RWPE1 (cell line): Measurements from ENCODE around the gene RPS19BP1.
A peak's percentile ranks its signal among the peaks of the same experiment; 100 is the strongest.

Experiments used
- CTCF ChIA-PET: fragments of 350-600 bp; sonication (Branson Sonifier 250); formaldehyde crosslinking; extraction: SDS; loops from one replicate; lab custom pipeline; 2021; lab: Yijun Ruan, JAX
- POLR2A ChIA-PET: fragments of 400-600 bp; formaldehyde crosslinking; extraction: SDS; loops from one replicate; lab custom pipeline; 2020; ENCODE audit warnings: antibody characterized with exemption; ENCODE audit not compliant: low non-redundant PET; lab: Yijun Ruan, JAX
- DNase-seq: peaks from one replicate; pipeline ENCODE4 v3.0.0; 2012; ENCODE audit warnings: low spot score
- H3K27ac ChIP-seq: fragments of 450-650 bp; 2 replicates; pipeline ENCODE4 v1.5.1; 2017
- TF ChIP-seq, protein P1 (sequence below): fragments of 450-650 bp; conservative IDR thresholded peaks from 2 replicates; pipeline ENCODE4 v1.5.1; 2017; ENCODE audit warnings: low read depth, mild to moderate bottlenecking

The RPS19BP1 gene

DNA sequence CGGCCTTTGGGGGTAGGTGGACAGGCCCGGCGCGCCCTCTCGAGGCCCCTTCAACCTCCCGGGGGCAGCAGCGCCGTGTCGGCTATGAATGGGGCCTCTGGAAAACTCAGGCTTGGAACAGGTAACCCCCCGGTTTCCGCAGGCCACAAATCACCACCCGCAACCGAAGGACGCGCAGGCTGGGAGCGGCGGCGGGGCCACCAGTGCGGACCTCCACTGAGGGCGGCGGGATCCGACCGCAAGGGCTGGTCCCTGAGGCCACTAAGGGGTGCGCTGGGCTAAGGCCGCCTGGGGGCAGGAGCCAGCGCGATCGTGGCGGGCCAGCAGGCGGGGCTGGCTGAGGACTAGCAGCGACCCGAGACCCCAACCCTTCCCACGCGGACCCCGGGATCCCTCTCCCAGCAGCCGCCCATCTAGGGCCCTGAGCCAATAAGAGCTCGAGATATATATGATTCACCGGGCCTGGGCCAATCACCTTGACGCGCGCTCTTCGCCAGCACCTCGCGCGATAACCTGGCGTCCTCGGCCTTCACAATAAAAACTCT, 12.8 kb downstream of the RPS19BP1 start:
- POLR2A ChIA-PET: interaction anchor here (0.6 to 1.0 kb wide), 3 partner anchors 18 to 205 kb away, joined by 3 to 4 read pairs (median 3); partner anchors contain the start of gene MIEF1
- H3K27ac ChIP-seq: peak overlapping the region; percentile 98
- TF ChIP-seq, protein P1, sequence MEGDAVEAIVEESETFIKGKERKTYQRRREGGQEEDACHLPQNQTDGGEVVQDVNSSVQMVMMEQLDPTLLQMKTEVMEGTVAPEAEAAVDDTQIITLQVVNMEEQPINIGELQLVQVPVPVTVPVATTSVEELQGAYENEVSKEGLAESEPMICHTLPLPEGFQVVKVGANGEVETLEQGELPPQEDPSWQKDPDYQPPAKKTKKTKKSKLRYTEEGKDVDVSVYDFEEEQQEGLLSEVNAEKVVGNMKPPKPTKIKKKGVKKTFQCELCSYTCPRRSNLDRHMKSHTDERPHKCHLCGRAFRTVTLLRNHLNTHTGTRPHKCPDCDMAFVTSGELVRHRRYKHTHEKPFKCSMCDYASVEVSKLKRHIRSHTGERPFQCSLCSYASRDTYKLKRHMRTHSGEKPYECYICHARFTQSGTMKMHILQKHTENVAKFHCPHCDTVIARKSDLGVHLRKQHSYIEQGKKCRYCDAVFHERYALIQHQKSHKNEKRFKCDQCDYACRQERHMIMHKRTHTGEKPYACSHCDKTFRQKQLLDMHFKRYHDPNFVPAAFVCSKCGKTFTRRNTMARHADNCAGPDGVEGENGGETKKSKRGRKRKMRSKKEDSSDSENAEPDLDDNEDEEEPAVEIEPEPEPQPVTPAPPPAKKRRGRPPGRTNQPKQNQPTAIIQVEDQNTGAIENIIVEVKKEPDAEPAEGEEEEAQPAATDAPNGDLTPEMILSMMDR: peak; percentile 18; the same call in 1 of the 2 replicates
- peak; percentile 93 for DNase-seq
- CTCF ChIA-PET: interaction anchor here (0.6 to 0.7 kb wide), 2 partner anchors 9 to 1396 kb away, joined by 3 read pairs; no protein-coding TSS in a partner anchor

- peak overlapping the region; percentile 98 for H3K27ac ChIP-seq
- DNase-seq: peak; percentile 28
- POLR2A ChIA-PET: interaction anchor here (0.6 to 1.0 kb wide), 3 partner anchors 17 to 205 kb away, joined by 3 to 4 read pairs (median 3); partner anchors contain the start of gene MIEF1
- TF ChIP-seq, protein P1: no peak
- CTCF ChIA-PET: interaction anchor here (0.6 kb wide), 1 partner anchor 10 kb away, joined by 3 read pairs; no protein-coding TSS in a partner anchor
Measured at GRCh38 chr22:39518996-39519680, 13.4 kb downstream of the RPS19BP1 start.

- CTCF ChIA-PET: no interaction called here
- peak overlapping the region; percentile 98 for H3K27ac ChIP-seq
- no peak for DNase-seq
- TF ChIP-seq, protein P1: no peak
- POLR2A ChIA-PET: interaction anchor here (0.6 kb wide), 1 partner anchor 20 kb away, joined by 5 read pairs; no protein-coding TSS in a partner anchor
Measured at GRCh38 chr22:39518144-39518786, 14.3 kb downstream of the RPS19BP1 start.

DNA sequence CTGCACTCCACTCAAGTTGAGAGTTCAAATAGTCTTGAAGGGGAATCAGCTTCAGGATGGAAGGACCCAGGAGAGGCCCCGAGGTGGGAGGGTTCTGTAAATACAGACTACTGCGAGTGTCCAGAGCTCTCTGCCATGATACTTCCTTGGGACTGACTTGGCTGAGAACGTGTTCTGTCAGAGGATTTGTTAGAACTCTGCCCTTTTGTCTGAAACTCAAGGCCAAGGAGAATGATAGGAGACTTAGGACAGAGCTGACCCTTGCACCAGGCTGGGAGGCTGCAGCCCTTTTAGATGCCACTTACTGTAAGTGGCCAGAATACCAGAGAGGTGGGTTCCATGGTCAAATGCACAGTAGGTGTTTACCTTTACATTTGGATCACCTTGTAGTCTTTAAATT, 15.1 kb downstream of the RPS19BP1 start:
- H3K27ac ChIP-seq: peak overlapping the region; percentile 10; the same call in 1 of the 2 replicates
- DNase-seq: no peak
- TF ChIP-seq, protein P1: no peak
- POLR2A ChIA-PET: interaction anchor here (0.6 kb wide), 1 partner anchor 20 kb away, joined by 5 read pairs; no protein-coding TSS in a partner anchor
- CTCF ChIA-PET: interaction anchor here (0.5 kb wide), 1 partner anchor 21 kb away, joined by 3 read pairs; no protein-coding TSS in a partner anchor

DNA sequence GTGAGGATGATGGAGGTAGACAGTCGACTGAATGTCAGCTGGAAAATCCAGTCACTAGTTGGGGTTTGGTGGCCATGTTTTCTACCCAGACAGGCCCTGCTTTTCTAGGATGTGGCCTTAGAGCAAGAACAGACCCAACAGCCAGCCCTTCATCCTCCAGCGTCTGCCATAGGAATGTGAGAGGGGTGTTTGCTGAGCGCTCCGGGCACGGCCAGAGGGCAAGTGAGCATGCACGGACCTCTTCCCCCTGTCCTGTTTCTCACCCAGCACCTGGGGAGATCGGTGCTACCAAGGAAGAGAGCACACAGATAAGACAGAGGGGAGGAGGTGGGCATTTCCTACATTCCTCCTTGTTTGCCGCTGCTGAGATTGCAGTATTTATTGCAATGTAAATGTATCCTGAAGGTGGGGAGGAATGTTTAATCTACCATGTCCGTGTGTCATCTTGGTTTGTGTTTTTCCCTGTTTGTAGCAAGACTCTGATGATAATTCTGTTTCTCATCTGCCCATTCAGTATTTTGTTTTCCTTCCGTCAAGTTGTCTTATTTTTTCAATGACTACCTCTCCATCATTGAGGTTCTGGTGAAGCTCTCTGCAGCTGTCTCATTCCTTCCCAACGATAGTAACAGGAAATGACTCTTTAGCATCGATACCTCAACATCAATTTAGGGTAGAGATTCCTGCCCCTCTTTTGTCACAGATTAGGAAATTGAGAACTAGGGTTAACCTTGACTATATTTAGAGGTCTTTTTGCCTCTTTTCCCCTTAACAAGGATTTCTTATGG, 17.1 kb downstream of the RPS19BP1 start:
- POLR2A ChIA-PET: no interaction called here
- TF ChIP-seq, protein P1: no peak
- no peak overlapping the region for H3K27ac ChIP-seq
- CTCF ChIA-PET: interaction anchor here (0.6 kb wide), 1 partner anchor 12 kb away, joined by 3 read pairs; no protein-coding TSS in a partner anchor
- DNase-seq: no peak
